Measurements from ENCODE around the gene SEC16A. TPM values are rescaled to one million over a fixed set of nuclear protein-coding genes. Genes with fewer than 3 reads are reported as not detected.

Gene SEC16A
- total RNA-seq, 1 donor from 2014 or later, result 94.5 TPM

DNA sequence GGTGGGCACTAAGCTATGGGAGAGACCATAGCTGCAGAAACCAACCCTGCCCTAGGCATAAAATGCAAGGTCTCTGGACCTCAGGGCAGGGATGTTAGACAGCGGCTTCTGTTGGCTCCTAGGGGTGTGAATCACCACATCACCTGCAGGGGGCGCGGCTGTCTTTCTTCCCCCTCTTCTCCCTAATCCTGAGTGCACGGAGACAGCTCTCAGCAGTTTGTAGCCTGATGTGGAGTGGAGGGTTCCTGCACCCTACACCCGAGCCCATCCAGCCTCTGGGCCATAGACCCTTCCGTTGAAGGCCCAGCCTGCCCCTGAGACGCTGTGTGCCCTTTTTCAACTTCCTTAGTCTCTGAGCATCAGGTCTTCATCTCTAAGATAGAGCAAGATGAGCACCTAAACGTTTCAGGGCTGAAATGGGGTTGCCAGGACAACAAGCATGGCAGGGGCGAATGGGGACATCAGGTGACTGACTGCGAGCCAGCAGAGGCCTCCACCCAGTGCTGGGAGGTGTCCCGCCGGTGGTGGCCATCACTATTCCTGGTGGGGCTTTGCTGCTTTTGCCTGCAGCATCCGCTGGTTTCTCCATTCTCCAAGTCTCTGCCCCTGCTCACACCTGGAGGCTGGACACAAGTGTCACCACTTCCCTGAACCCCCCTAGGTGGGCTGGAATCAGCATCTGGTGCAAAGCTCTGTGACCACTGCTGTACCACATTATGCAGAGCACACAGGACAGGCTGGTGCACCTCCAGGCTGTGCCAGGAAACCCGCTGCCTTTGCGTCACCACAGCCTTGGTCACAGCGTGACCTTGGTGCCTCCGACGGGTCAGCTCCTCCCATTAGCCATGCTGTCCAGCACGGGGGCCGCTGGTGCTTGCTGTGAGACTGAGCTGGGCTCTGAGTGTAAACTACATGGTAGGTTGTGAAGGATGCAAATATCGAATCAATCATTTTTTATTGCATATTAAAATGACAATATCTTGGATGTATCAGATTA is 2.5 kb upstream of the SEC16A start:
- H3K27ac Mint-ChIP-seq (ENCODE audit: unreplicated experiment), result peak overlapping the region; percentile 66

DNA sequence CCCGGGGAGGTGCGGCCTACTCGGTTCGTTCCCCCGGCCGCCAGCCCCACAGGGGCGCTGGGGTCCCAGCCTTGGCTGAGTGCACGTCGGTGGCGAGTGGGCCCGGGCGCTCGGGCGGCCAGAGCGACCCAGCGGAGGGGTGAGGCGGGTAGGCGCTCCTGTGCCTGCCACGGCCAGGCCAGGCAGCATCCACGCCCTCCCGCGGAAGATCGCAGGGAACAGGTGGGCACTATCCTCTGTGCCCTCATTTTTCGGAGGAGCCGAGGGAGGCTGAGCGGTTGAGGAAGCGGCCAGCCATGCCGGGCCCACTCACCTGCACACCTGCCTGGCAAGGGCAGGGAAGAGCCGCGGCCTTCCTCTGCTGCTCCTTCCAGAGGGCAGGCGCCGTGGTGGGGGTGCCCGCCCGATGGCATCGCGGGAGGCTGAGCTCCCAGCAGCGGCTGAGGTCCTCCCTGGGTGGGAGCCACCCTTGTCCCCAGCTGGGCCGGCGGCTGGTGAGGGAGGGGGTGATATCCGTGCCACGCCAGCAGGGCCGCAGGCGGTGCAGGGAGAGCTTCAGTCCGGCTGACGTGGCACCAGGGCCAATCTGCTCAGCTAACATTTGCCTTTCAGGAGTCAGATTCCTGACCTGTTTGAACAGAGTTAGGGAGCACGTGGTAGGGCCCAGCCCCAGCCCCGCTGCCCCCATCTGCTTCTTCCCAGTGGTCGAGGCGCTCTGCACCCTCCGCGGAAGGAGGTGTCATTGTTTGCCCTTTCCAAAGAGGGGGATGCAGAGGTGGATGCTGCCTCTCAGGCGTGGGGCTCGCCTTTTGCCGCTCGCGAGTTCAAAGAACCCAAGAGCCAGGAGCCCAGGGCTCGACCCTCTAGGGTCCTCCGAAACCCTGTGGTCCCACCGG is 1.6 kb upstream of the SEC16A start:
- Histone ChIP-seq H2AFZ (ENCODE audit: low read depth, low read length) (peak overlapping the region; percentile 94), H3K27me3 (ENCODE audit: insufficient read depth, low read length) (no peaks in the 10 kb centered on the region), H3K4me2 (ENCODE audit: low read length) (peak overlapping the region; percentile 97), H3K4me1 (ENCODE audit: insufficient read depth, low read length) (peaks cover 12% of the 10 kb centered on the region), H3K9me3 (ENCODE audit: insufficient read depth, low read depth, low read length) (no peaks in the 10 kb centered on the region), H3K4me3 (ENCODE audit: insufficient read depth, low read depth, low read length) (peak overlapping the region; percentile 81), H3K36me3 (ENCODE audit: insufficient read depth, low read length) (peaks cover 5% of the 10 kb centered on the region), H3K9ac (ENCODE audit: low read length) (peak overlapping the region; percentile 91), H3K27ac (ENCODE audit: low read depth, low read length) (no peak overlapping the region), H3K79me2 (ENCODE audit: insufficient read depth, low read length) (peaks cover 33% of the 10 kb centered on the region), H4K20me1 (ENCODE audit: insufficient read depth, low read length) (peaks cover 36% of the 10 kb centered on the region)
- DNase-seq (ENCODE audit: low read depth) (no peak), FAIRE-seq (no peak)
- Mint-ChIP-seq H3K4me1 (ENCODE audit: low read depth, unreplicated experiment) (peaks cover 6% of the 10 kb centered on the region), H3K4me3 (ENCODE audit: unreplicated experiment) (peak overlapping the region; percentile 77), H3K36me3 (ENCODE audit: low read depth, unreplicated experiment) (no peaks in the 10 kb centered on the region), H3K27ac (ENCODE audit: unreplicated experiment) (peak overlapping the region; percentile 66), H3K27me3 (ENCODE audit: low read depth, unreplicated experiment) (peaks cover 17% of the 10 kb centered on the region), H3K9me3 (ENCODE audit: unreplicated experiment) (no peaks in the 10 kb centered on the region)
- no peak for TF ChIP-seq CTCF (IDR thresholded peaks at IDR 0.05; ENCODE audit: insufficient read depth, low read depth, low read length)
- no peak for TF ChIP-seq EZH2 (IDR thresholded peaks at IDR 0.05; ENCODE audit: insufficient read depth, low read length)

More for the DNA sequence above, 2.5 kb upstream of the SEC16A start:
- peak overlapping the region; percentile 77 for H3K4me3 Mint-ChIP-seq (ENCODE audit: unreplicated experiment)
- Histone ChIP-seq H3K79me2 (ENCODE audit: insufficient read depth, low read length) (peaks cover 24% of the 10 kb centered on the region), H3K36me3 (ENCODE audit: insufficient read depth, low read length) (peaks cover 2% of the 10 kb centered on the region), H3K4me2 (ENCODE audit: low read length) (peak overlapping the region; percentile 97), H3K27me3 (ENCODE audit: insufficient read depth, low read length) (no peaks in the 10 kb centered on the region), H4K20me1 (ENCODE audit: insufficient read depth, low read length) (peaks cover 26% of the 10 kb centered on the region), H3K4me1 (ENCODE audit: insufficient read depth, low read length) (peaks cover 12% of the 10 kb centered on the region), H2AFZ (ENCODE audit: low read depth, low read length) (no peak overlapping the region), H3K9ac (ENCODE audit: low read length) (no peak overlapping the region), H3K27ac (ENCODE audit: low read depth, low read length) (no peak overlapping the region), H3K9me3 (ENCODE audit: insufficient read depth, low read depth, low read length) (no peaks in the 10 kb centered on the region), H3K4me3 (ENCODE audit: insufficient read depth, low read depth, low read length) (no peak overlapping the region)
- FAIRE-seq (no peak), DNase-seq (ENCODE audit: low read depth) (peak; percentile 32)
- no peak for TF ChIP-seq EZH2 (IDR thresholded peaks at IDR 0.05; ENCODE audit: insufficient read depth, low read length)
- peak; percentile 84 for TF ChIP-seq CTCF (IDR thresholded peaks at IDR 0.05; ENCODE audit: insufficient read depth, low read depth, low read length)
- H3K4me1 Mint-ChIP-seq (ENCODE audit: low read depth, unreplicated experiment), result peaks cover under 1% of the 10 kb centered on the region
- H3K27me3 Mint-ChIP-seq (ENCODE audit: low read depth, unreplicated experiment), result peaks cover 20% of the 10 kb centered on the region
- no peaks in the 10 kb centered on the region for H3K36me3 Mint-ChIP-seq (ENCODE audit: low read depth, unreplicated experiment)
- H3K9me3 Mint-ChIP-seq (ENCODE audit: unreplicated experiment), result no peaks in the 10 kb centered on the region
